ENCODE results near the gene SORCS3. TPM values are rescaled to one million over a fixed set of nuclear protein-coding genes. Genes with fewer than 3 reads are reported as not detected.

Gene SORCS3
- total and polyA plus RNA-seq, 9 of the 15 experiments (the other 6 are each of a cell fraction or from before 2014, with no cell fraction given): not detected

GRCh38 chr10:105159268-105159667, 518.2 kb downstream of the SORCS3 start:
- POLR2A ChIA-PET: no interaction called here
- Histone ChIP-seq H3K9me1 (ENCODE audit: control insufficient read depth, insufficient read depth, low read length) (no peaks in the 10 kb centered on the region), H4K20me1 (replicated peaks; ENCODE audit: control insufficient read depth, insufficient read depth, low read length) (no peaks in the 10 kb centered on the region), H3K27me3 (ENCODE audit: control insufficient read depth in 2 of 2, insufficient read depth in 2 of 2, low read length in 2 of 2) (no peaks in the 10 kb centered on the region), H3K4me3 (no peak overlapping the region), H2AFZ (ENCODE audit: low read depth, low read length) (no peak overlapping the region), H3K4me1 (replicated peaks in 1 of 2; ENCODE audit: control insufficient read depth in 2 of 2, insufficient read depth in 2 of 2, low read length in 2 of 2) (no peaks in the 10 kb centered on the region), H3K9me3 (replicated peaks; ENCODE audit: control insufficient read depth, insufficient read depth, low read depth, low read length) (no peaks in the 10 kb centered on the region), H3K36me3 (ENCODE audit: control insufficient read depth, insufficient read depth, low read length) (no peaks in the 10 kb centered on the region), H3K27ac (ENCODE audit: extremely low read depth, low read depth, low read length) (no peak overlapping the region), H3K9ac (ENCODE audit: insufficient read depth in 1 of 2, low read depth in 2 of 2, low read length in 2 of 2) (no peak overlapping the region), H3K79me2 (ENCODE audit: control insufficient read depth, insufficient read depth, low read length) (no peaks in the 10 kb centered on the region), H3K4me2 (ENCODE audit: insufficient read depth, low read length) (no peak overlapping the region)
- intact Hi-C loops (cut with micrococcal nuclease): no loop called here
- FAIRE-seq (no peak), DNase-seq (ENCODE audit: extremely low read depth in 1 of 4, low spot score in 3 of 4) (no peak), ATAC-seq (no peak)
- in situ Hi-C loops (cut with MboI): no loop called here
- 0% methylated on average over 1 of the region's 1 CpG for WGBS (ENCODE audit: insufficient coverage, low coverage, missing lambda C conversion rate)
- CTCF ChIA-PET (ENCODE audit: low intra/inter-chr PET ratio): no interaction called here
- TF ChIP-seq TCF3 (CRISPR knock-in tag; IDR thresholded peaks at IDR 0.05) (no peak), ZEB2 (IDR thresholded peaks at IDR 0.05) (no peak), HINFP (tag; conservative IDR thresholded peaks at IDR 0.05; ENCODE audit: low read depth) (no peak), ZNF263 (CRISPR knock-in tag; IDR thresholded peaks at IDR 0.05; ENCODE audit: borderline replicate concordance) (no peak), ZNF174 (CRISPR knock-in tag; IDR thresholded peaks at IDR 0.05) (no peak), ZNF445 (CRISPR knock-in tag; IDR thresholded peaks at IDR 0.05; ENCODE audit: low read depth) (no peak), GATAD2B (IDR thresholded peaks at IDR 0.05; ENCODE audit: borderline replicate concordance) (no peak), ELK1 (CRISPR knock-in tag; IDR thresholded peaks at IDR 0.05) (no peak), ZBTB40 (IDR thresholded peaks at IDR 0.05) (no peak), ZBTB40 (CRISPR knock-in tag; IDR thresholded peaks at IDR 0.05) (no peak), ZNF561 (CRISPR knock-in tag; conservative IDR thresholded peaks at IDR 0.05) (no peak), CC2D1A (IDR thresholded peaks at IDR 0.05) (no peak), MYNN (IDR thresholded peaks at IDR 0.05) (no peak), MYNN (CRISPR knock-in tag; IDR thresholded peaks at IDR 0.05) (no peak)
- BruUV-seq (replicated peaks): no TSS peak

All from K562 (cell line).